Activated B cell treated with CpG ODN at 0.5 μM for 24 hours (primary cell): ENCODE data around the gene ZNF32. TPM values are rescaled to one million over a fixed set of nuclear protein-coding genes. Genes with fewer than 3 reads are reported as not detected.

Experiments used
- ATAC-seq: fragments of 200-7000 bp; cut with Tn5 transposase; one replicate; pipeline ENCODE4 v1.10.0; 2021; ENCODE audit warnings: low read depth, mild to moderate bottlenecking, moderate library complexity
- CTCF ChIA-PET: fragments of 350-600 bp; sonication (Branson Sonifier 250); formaldehyde crosslinking; loops from one replicate; lab custom pipeline; 2021; ENCODE audit warnings: antibody characterized with exemption; lab: Charles Lee
- POLR2A ChIA-PET: fragments of 350-600 bp; sonication (Branson Sonifier 250); formaldehyde crosslinking; loops from one replicate; lab custom pipeline; 2021; ENCODE audit warnings: antibody characterized with exemption; lab: Charles Lee
- DNase-seq: peaks from one replicate; pipeline ENCODE4 v3.0.0; 2022
- H3K27ac Mint-ChIP-seq: one replicate; pipeline ENCODE4 v1.8.0; 2020; ENCODE audit warnings: mixed read lengths
- H3K27me3 Mint-ChIP-seq: one replicate; pipeline ENCODE4 v1.8.0; 2021; ENCODE audit warnings: mixed read lengths
- H3K36me3 Mint-ChIP-seq: one replicate; pipeline ENCODE4 v1.8.0; 2021; ENCODE audit warnings: low read depth, mixed read lengths
- H3K4me1 Mint-ChIP-seq: one replicate; pipeline ENCODE4 v1.8.0; 2021; ENCODE audit warnings: mixed read lengths
- H3K4me3 Mint-ChIP-seq: one replicate; pipeline ENCODE4 v1.8.0; 2020; ENCODE audit warnings: mild to moderate bottlenecking, mixed read lengths
- H3K9me3 Mint-ChIP-seq: one replicate; pipeline ENCODE4 v1.8.0; 2020; ENCODE audit warnings: mixed read lengths
- CTCF ChIP-seq: fragments of 200-600 bp; IDR thresholded peaks from one replicate; pipeline ENCODE4 v1.8.0; 2022; ENCODE audit warnings: antibody characterized with exemption, mild to moderate bottlenecking
- intact Hi-C: fragments of 100-400 bp; cut with micrococcal nuclease; formaldehyde crosslinking; loops from one replicate; pipeline ENCODE4 v1.15.1; 2024
- total RNA-seq: library from RNA; stranded (reverse); gene quantifications from 2 replicates; pipeline ENCODE4 v1.2.3, GENCODE V29; 2022

ZNF32 gene
- total RNA-seq, 1 donor from 2014 or later = 30.1 TPM

DNA sequence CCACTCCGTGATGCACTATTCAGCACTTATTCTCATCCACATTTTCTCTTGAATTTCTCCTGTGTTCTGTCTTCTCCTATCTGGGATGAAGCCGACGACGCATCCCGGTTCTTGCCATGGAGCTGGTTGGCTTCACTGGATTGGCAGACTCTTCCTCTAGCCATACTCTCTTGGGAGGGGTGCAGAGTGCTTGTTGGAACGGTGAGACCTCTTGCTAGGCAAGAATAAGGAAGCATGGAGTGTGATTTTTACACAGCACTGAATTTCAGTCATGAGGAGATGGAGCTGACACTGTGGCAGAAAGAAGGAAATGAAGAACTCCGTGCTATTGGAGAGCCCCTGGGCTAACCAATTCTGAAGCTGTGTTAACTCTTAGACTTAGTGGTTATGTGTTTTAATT is 28.2 kb upstream of the ZNF32 start:
- Mint-ChIP-seq H3K4me1 (no peaks in the 10 kb centered on the region), H3K27ac (no peak overlapping the region), H3K4me3 (no peak overlapping the region), H3K27me3 (peaks cover 16% of the 10 kb centered on the region), H3K36me3 (no peaks in the 10 kb centered on the region), H3K9me3 (no peaks in the 10 kb centered on the region)
- DNase-seq = no peak
- intact Hi-C loops = no loop called here
- POLR2A ChIA-PET = no interaction called here
- CTCF ChIA-PET = no interaction called here
- no peak for TF ChIP-seq CTCF
- no peak for ATAC-seq

DNA sequence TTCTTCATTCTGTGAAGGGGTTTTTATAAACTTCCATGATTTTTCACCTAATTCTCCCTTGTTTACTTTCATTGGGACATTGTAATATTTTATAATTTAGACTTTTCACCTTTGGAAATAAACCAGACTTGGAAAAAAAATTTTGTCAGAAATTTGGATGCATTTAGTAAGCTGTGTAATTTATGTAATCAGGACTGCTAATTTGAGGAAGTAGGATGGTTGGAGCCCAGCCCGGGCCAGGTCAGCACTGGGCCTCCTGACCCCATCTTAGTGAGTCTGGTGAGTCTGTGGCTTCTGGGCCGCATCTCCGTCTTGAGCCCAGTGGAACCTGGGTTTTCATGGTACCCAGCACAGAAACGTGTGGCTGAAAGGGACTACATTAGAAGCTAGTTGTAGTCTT is 27.6 kb upstream of the ZNF32 start:
- intact Hi-C loops = no loop called here
- DNase-seq (no peak), ATAC-seq (no peak)
- no peak overlapping the region for H3K27ac Mint-ChIP-seq
- H3K4me1 Mint-ChIP-seq = peaks cover 2% of the 10 kb centered on the region
- ChIA-PET POLR2A (no interaction called here), CTCF (no interaction called here)
- no peak for TF ChIP-seq CTCF
- no peak overlapping the region for H3K4me3 Mint-ChIP-seq
- H3K27me3 Mint-ChIP-seq = peaks cover 21% of the 10 kb centered on the region
- no peaks in the 10 kb centered on the region for H3K36me3 Mint-ChIP-seq
- no peaks in the 10 kb centered on the region for H3K9me3 Mint-ChIP-seq

- Mint-ChIP-seq H3K27me3 (peaks cover 25% of the 10 kb centered on the region), H3K4me1 (peaks cover 2% of the 10 kb centered on the region), H3K36me3 (no peaks in the 10 kb centered on the region), H3K4me3 (no peak overlapping the region), H3K9me3 (no peaks in the 10 kb centered on the region), H3K27ac (no peak overlapping the region)
- intact Hi-C loops = no loop called here
- DNase-seq (no peak), ATAC-seq (no peak)
- CTCF ChIA-PET = no interaction called here
- POLR2A ChIA-PET = no interaction called here
- TF ChIP-seq CTCF = no peak
Observed at GRCh38 chr10:43674553-43675210, 26.0 kb upstream of the ZNF32 start.

GRCh38 chr10:43673471-43673870 is 24.8 kb upstream of the ZNF32 start:
- H3K9me3 Mint-ChIP-seq = no peaks in the 10 kb centered on the region
- ATAC-seq (no peak), DNase-seq (no peak)
- no peaks in the 10 kb centered on the region for H3K36me3 Mint-ChIP-seq
- intact Hi-C loops = no loop called here
- ChIA-PET CTCF (interaction anchor here (1.8 kb wide), 1 partner anchor 10 kb away, joined by 5 read pairs; no protein-coding TSS in a partner anchor), POLR2A (no interaction called here)
- peaks cover 30% of the 10 kb centered on the region for H3K27me3 Mint-ChIP-seq
- H3K4me3 Mint-ChIP-seq = no peak overlapping the region
- TF ChIP-seq CTCF = no peak
- H3K4me1 Mint-ChIP-seq = peaks cover 2% of the 10 kb centered on the region
- H3K27ac Mint-ChIP-seq = no peak overlapping the region

GRCh38 chr10:43671659-43672531 is 23.2 kb upstream of the ZNF32 start:
- no peaks in the 10 kb centered on the region for H3K9me3 Mint-ChIP-seq
- H3K27me3 Mint-ChIP-seq = peaks cover 40% of the 10 kb centered on the region
- no peak overlapping the region for H3K27ac Mint-ChIP-seq
- DNase-seq = no peak
- POLR2A ChIA-PET = no interaction called here
- no peak overlapping the region for H3K4me3 Mint-ChIP-seq
- peaks cover 2% of the 10 kb centered on the region for H3K4me1 Mint-ChIP-seq
- intact Hi-C loops = loop anchor here (1.0 kb wide), 2 partner anchors 1185 to 1193 kb away; no protein-coding TSS in a partner anchor
- peak; percentile 56 for ATAC-seq
- CTCF ChIA-PET = interaction anchor here (0.6 to 1.8 kb wide), 6 partner anchors 11 to 1193 kb away, joined by 3 to 7 read pairs (median 3); no protein-coding TSS in a partner anchor
- peak; percentile 76 for TF ChIP-seq CTCF
- H3K36me3 Mint-ChIP-seq = no peaks in the 10 kb centered on the region
